ENCODE results near the gene PLET1. TPM values are rescaled to one million over a fixed set of nuclear protein-coding genes. Genes with fewer than 3 reads are reported as not detected.

PLET1 gene
- total and polyA plus RNA-seq, 2 of the 8 experiments (the other 6 are each of a cell fraction or from before 2014, with no cell fraction given) = not detected

GRCh38 chr11:112216561-112217105, 44.0 kb downstream of the PLET1 start (continued):
- no peak for TF ChIP-seq CHD7 (IDR thresholded peaks at IDR 0.05; ENCODE audit: insufficient replicate concordance, low read length)
- TF ChIP-seq JUND (IDR thresholded peaks at IDR 0.05; ENCODE audit: low read length) = no peak
- no peak for TF ChIP-seq SIN3A (conservative IDR thresholded peaks at IDR 0.05 in 1 of 2, IDR thresholded peaks at IDR 0.05 in 1 of 2; ENCODE audit: low read depth in 1 of 2, low read length in 2 of 2)
- TF ChIP-seq EP300 (IDR thresholded peaks at IDR 0.05; ENCODE audit: borderline replicate concordance in 1 of 2, low read depth in 2 of 2, low read length in 2 of 2) = no peak
- TF ChIP-seq POLR2A (IDR thresholded peaks at IDR 0.05; ENCODE audit: control extremely low read depth in 1 of 2, low read depth in 2 of 2, low read length in 2 of 2) = no peak
- TF ChIP-seq POU5F1 (IDR thresholded peaks at IDR 0.05; ENCODE audit: low read depth, low read length) = no peak
- no peak for TF ChIP-seq RFX5 (IDR thresholded peaks at IDR 0.05; ENCODE audit: borderline replicate concordance, low read depth, low read length)
- TF ChIP-seq EGR1 (IDR thresholded peaks at IDR 0.05; ENCODE audit: borderline replicate concordance, low read depth, low read length) = no peak
- TF ChIP-seq TBP (IDR thresholded peaks at IDR 0.05; ENCODE audit: low read depth, low read length) = no peak
- TF ChIP-seq ASH2L (IDR thresholded peaks at IDR 0.05; ENCODE audit: low read length) = no peak
- no peak for TF ChIP-seq RXRA (IDR thresholded peaks at IDR 0.05; ENCODE audit: insufficient read depth, low read depth, low read length)
